ENCODE measurements around the gene LRP1-AS.
"Not testable (repeated sequence)": the region's sequence is repeated elsewhere in the genome, so short reads cannot be mapped to it uniquely, and the experiment has no call there.

The LRP1-AS gene

GRCh38 chr12:57138526-57139272 is 8.7 kb downstream of the LRP1-AS start:
- no peak for DNase-seq

DNA sequence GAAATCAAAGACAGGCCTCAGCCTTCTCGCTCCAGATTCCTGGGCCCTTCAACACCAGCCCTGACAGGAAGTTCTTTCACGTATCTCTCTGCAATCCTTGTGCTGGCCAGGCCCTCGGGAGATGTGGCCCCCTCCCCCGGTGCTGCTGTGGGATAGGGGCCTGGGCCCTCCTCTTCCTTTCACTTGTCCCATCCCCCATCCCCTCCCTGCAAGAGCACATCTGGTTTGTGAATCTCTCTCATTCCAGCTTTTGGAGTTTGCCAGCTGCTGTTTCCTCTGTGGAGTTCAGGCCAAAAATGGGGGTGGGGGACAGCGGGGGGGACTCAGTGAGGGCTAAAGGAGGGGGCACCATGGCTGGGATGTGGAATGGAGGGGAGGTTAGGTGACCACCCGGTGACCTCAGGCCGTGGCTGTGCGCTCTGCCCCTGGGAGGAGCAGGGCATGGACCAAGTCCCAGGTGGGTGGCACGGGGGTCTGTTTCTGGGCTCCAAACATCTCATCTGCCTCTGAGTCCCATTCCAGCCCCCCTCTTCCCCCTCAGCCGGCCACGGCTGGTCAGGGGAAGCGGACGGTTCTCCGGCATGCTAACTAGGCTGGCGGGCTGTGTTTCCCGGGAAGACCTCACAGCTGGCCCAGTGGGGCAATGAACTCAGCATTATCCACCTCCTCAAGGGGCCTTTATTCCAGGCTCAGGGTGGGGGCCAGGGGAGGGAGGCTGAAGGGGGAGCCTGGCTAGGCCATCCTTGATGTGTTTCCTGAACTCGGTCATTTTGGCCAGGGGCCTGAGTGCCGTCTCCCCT is 11.7 kb downstream of the LRP1-AS start:
- DNase-seq: no peak

DNA sequence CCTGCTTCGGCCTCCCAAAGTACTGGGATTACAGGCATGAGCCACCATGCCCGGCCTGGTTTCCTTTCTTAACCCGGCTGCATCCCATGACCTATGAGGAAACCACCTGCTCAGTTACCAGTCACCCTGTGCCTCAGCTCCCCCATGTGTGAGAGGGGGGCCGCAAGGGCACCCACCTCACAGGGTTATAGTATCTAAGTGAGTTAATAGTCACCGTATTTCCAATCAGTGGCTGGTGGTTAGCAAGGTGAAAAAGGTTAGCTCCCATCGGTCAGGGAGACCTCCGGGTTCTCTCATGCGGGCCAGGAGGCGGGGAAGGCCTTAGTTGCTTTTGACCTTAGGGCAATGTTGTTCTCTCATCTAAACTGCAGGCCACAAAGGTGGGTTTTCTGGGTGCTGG is 12.5 kb downstream of the LRP1-AS start:
- DNase-seq: no peak

GRCh38 chr12:57133916-57134315 is 13.5 kb downstream of the LRP1-AS start:
- no peak for DNase-seq

GRCh38 chr12:57133013-57133569 is 14.3 kb downstream of the LRP1-AS start:
- no peak for DNase-seq

- no peak for DNase-seq
Observed at GRCh38 chr12:57131896-57132744, 15.3 kb downstream of the LRP1-AS start.

GRCh38 chr12:57130941-57131340 is 16.5 kb downstream of the LRP1-AS start:
- no peak for DNase-seq

- DNase-seq: no peak
Observed at GRCh38 chr12:57129889-57130288, 17.5 kb downstream of the LRP1-AS start.

GRCh38 chr12:57129321-57129842 is 18.0 kb downstream of the LRP1-AS start:
- DNase-seq: no peak

- no peak for DNase-seq
Observed at GRCh38 chr12:57128519-57129247, 18.7 kb downstream of the LRP1-AS start.

GRCh38 chr12:57127726-57128518 is 19.5 kb downstream of the LRP1-AS start, which contains the start of gene LRP1:
TSS of gene LRP1 (plus strand) at chr12:57128483. CDS start at chr12:57128965, 482 bp downstream.
- DNase-seq: peak; percentile 79

- DNase-seq: peak; percentile 64
Observed at GRCh38 chr12:57127101-57127725, 20.2 kb downstream of the LRP1-AS start.

- DNase-seq: no peak
Observed at GRCh38 chr12:57126561-57126960, 20.9 kb downstream of the LRP1-AS start.

DNA sequence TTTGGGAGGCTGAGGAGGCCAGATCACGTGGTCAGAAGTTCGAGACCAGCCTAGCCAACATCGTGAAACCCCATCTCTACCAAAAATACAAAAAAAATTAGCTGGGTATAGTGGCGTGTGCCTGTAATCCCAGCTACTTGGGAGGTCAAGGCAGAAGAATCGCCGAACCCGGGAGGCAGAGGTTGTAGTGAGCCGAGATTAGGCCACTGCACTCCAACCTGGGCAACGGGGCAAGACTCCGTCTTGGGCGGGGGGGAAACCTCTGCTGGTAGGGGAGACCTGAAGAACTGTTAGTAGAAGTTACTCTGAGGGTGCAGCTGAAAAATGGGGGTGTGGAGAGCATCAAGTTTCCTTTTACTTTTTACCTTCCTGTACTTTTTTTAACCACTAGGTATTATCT is 21.4 kb downstream of the LRP1-AS start:
- no peak for DNase-seq

- peak; percentile 65 for DNase-seq
Observed at GRCh38 chr12:57124261-57124877, 23.1 kb downstream of the LRP1-AS start.

DNA sequence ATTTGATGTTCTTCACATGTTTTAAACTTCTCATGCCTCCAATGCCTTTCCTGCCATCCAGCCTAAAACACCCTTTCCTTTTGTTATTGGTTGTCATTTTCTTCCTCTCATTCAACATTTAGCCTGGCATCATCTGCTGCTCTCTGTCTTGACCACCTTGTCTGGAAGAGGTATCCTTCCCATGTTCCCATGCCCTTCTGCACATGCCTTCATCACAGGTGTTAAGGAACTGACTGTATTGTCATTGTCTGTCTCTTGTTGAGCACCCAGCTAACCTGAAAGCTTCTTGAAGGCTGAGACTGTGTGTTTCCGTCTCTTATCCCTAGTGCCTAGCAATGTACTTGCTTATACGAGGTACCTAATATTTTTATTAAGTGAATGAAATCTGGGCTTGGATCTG is 23.6 kb downstream of the LRP1-AS start:
- no peak for DNase-seq

DNA sequence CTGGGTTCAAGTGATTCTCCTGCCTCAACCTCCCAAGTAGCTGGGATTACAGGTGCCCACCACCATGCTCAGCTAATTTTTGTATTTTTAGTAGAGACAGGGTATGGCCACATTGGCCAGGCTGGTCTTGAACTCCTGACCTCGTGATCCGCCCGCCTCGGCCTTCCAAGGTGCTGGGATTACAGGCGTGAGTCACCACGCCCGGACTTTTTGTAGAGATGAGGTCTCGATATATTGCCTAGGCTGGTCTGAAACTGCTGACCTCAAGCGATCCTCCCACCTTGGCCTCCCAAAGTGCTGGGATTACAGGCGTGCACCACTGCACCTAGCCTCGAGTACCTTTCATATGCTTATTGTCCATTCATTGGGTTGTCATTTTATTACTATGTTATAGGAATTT is 26.7 kb downstream of the LRP1-AS start:
- not testable (repeated sequence) for DNase-seq

GRCh38 chr12:57119294-57120085 is 27.9 kb downstream of the LRP1-AS start:
- no peak for DNase-seq

GRCh38 chr12:57118711-57119271 is 28.6 kb downstream of the LRP1-AS start:
- DNase-seq: no peak

All from stimulated activated CD4-positive, alpha-beta T cell treated with anti-CD3 and anti-CD28 coated beads, Interleukin-4, amount 100 ng/mL, for 1 hour (primary cell).